Mesenchymal stem cell (in vitro differentiated cells and primary cell): ENCODE results near the gene SCN3B.
A peak's percentile ranks its signal among the peaks of the same experiment; 100 is the strongest.

Experiments
- DNase-seq: peaks from one replicate; pipeline ENCODE4 v3.0.0-alpha.2; 2013
- H2AFZ ChIP-seq: one replicate; pipeline ENCODE4 v1.6.1; 2013; ENCODE audit warnings: low read depth, mild to moderate bottlenecking, control low read depth, inconsistent platforms, low read length, moderate library complexity
- H2AK5ac ChIP-seq: 2 replicates; pipeline ENCODE4 v1.6.1; 2013; ENCODE audit warnings: low read length, moderate library complexity, mild to moderate bottlenecking, inconsistent platforms; ENCODE audit not compliant: severe bottlenecking
- H2BK120ac ChIP-seq: one replicate; pipeline ENCODE4 v1.6.1; 2013; ENCODE audit warnings: low read depth, mild to moderate bottlenecking, inconsistent platforms, low read length, moderate library complexity
- H2BK12ac ChIP-seq, 2 experiments: one replicate each; pipeline ENCODE4 v1.6.1; 2013; ENCODE audit warnings: inconsistent platforms in 2 of 2, low read length in 2 of 2, mild to moderate bottlenecking in 2 of 2, moderate library complexity in 2 of 2, control low read depth in 1 of 2
- H2BK15ac ChIP-seq: one replicate; pipeline ENCODE4 v1.6.1; 2013; ENCODE audit warnings: mild to moderate bottlenecking, low read depth, inconsistent platforms; ENCODE audit not compliant: poor library complexity, severe bottlenecking
- H2BK5ac ChIP-seq: 2 replicates; pipeline ENCODE4 v1.6.1; 2013; ENCODE audit warnings: low read depth, mild to moderate bottlenecking, low read length, control low read depth, inconsistent platforms; ENCODE audit not compliant: poor library complexity, severe bottlenecking
- H3K14ac ChIP-seq, 2 experiments: one replicate each; pipeline ENCODE4 v1.6.1; 2013; ENCODE audit warnings: inconsistent platforms in 2 of 2, low read length in 2 of 2, control low read depth in 1 of 2, mild to moderate bottlenecking in 1 of 2, moderate library complexity in 1 of 2
- H3K18ac ChIP-seq, 2 experiments: one replicate each; pipeline ENCODE4 v1.6.1; 2013; ENCODE audit warnings: inconsistent platforms in 2 of 2, low read length in 2 of 2, control low read depth in 1 of 2, low read depth in 1 of 2, mild to moderate bottlenecking in 1 of 2
- H3K23ac ChIP-seq, 2 experiments: one replicate each; pipeline ENCODE4 v1.6.1; 2013; ENCODE audit warnings: inconsistent platforms in 2 of 2, low read length in 2 of 2, mild to moderate bottlenecking in 2 of 2, moderate library complexity in 2 of 2, control low read depth in 1 of 2
- H3K27ac ChIP-seq: 2 replicates; pipeline ENCODE4 v1.5.1; 2013; ENCODE audit warnings: mild to moderate bottlenecking, moderate library complexity, low read length, control low read depth, inconsistent platforms; ENCODE audit not compliant: poor library complexity, severe bottlenecking
- H3K27me3 ChIP-seq, 2 experiments: 2 replicates each; pipeline versions ENCODE4 v1.6.1 to v1.7.0; 2013; ENCODE audit warnings: low read length in 2 of 2, mild to moderate bottlenecking in 2 of 2, moderate library complexity in 2 of 2, control low read depth in 1 of 2, inconsistent platforms in 1 of 2; ENCODE audit not compliant: control insufficient read depth in 1 of 2, insufficient read depth in 1 of 2
- H3K36me3 ChIP-seq, 2 experiments: 2 replicates each; pipeline versions ENCODE4 v1.6.1 to v1.7.0; 2013; ENCODE audit warnings: low read length in 2 of 2, control low read depth in 1 of 2, inconsistent platforms in 1 of 2, low read depth in 1 of 2, mild to moderate bottlenecking in 1 of 2; ENCODE audit not compliant: insufficient read depth in 2 of 2, control insufficient read depth in 1 of 2
- H3K4ac ChIP-seq, 2 experiments: one replicate each; pipeline ENCODE4 v1.6.1; 2013; ENCODE audit warnings: inconsistent platforms in 2 of 2, low read length in 2 of 2, mild to moderate bottlenecking in 2 of 2, moderate library complexity in 2 of 2, control low read depth in 1 of 2, low read depth in 1 of 2
- H3K4me1 ChIP-seq: 2 replicates; pipeline ENCODE4 v1.6.1; 2013; ENCODE audit warnings: low read depth, low read length, control low read depth; ENCODE audit not compliant: control insufficient read depth, insufficient read depth
- H3K4me2 ChIP-seq: 2 replicates; pipeline ENCODE4 v1.6.1; 2013; ENCODE audit warnings: low read length, mild to moderate bottlenecking, inconsistent platforms; ENCODE audit not compliant: poor library complexity, severe bottlenecking
- H3K4me3 ChIP-seq, 2 experiments: 2 replicates each; pipeline versions ENCODE4 v1.5.1 to v1.7.0; 2013; ENCODE audit warnings: low read length in 2 of 2, mild to moderate bottlenecking in 2 of 2, control low read depth in 1 of 2, low read depth in 1 of 2; ENCODE audit not compliant: insufficient read depth in 1 of 2
- H3K79me1 ChIP-seq: replicated peaks from 2 replicates; pipeline ENCODE4 v1.6.1; 2013; ENCODE audit warnings: mild to moderate bottlenecking, control low read depth, low read length, inconsistent platforms; ENCODE audit not compliant: poor library complexity, severe bottlenecking
- H3K9ac ChIP-seq: 2 replicates; pipeline ENCODE4 v1.7.0; 2013; ENCODE audit warnings: mild to moderate bottlenecking, low read length, moderate library complexity
- H3K9me3 ChIP-seq: 2 replicates; pipeline ENCODE4 v1.7.0; 2013; ENCODE audit warnings: mild to moderate bottlenecking, low read length; ENCODE audit not compliant: control insufficient read depth
- H4K8ac ChIP-seq: one replicate; pipeline ENCODE4 v1.6.1; 2013; ENCODE audit warnings: inconsistent platforms, mild to moderate bottlenecking, low read length, moderate library complexity
- H4K91ac ChIP-seq: one replicate; pipeline ENCODE4 v1.6.1; 2013; ENCODE audit warnings: mild to moderate bottlenecking, low read length, inconsistent platforms
- WGBS: methylation state at CpG from one replicate; pipeline ENCODE4 v1.1.7; 2013; ENCODE audit warnings: mixed read lengths; 5-methylcytosine and 5-hydroxymethylcytosine counted together

SCN3B gene

DNA sequence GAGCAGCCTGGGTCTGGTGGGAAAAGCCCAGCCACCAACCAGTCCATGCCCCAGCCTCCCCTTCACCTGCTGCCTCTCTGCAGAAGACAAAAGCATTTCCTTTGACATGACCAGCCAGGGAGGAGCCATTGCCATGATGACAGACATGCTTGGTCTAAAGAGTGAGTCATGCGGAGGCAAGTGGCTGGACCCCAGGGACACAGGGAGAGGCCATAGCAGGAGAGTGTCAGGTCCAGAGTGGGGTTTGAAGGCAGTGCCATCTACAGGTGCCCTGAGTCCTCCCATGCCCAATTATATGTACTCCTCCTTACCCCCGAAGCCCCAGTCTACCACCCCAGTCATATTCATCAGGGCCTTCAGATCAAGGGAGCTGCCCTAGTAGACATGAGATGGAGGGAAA, 67.4 kb downstream of the SCN3B start:
- Histone ChIP-seq H3K9me3 (no peaks in the 10 kb centered on the region), H2BK15ac (no peak overlapping the region), H3K4ac (no peak overlapping the region), H2BK120ac (no peak overlapping the region), H3K23ac (no peak overlapping the region), H4K8ac (no peak overlapping the region), H2BK12ac (no peak overlapping the region), H3K4me1 (peaks cover 26% of the 10 kb centered on the region), H3K27me3 (no peaks in the 10 kb centered on the region), H3K14ac (peak overlapping the region in 1 of 2 experiments; percentile 30), H4K91ac (no peak overlapping the region), H3K4me3 (no peak overlapping the region), H3K9ac (no peak overlapping the region), H2BK5ac (no peak overlapping the region), H3K18ac (no peak overlapping the region), H2AK5ac (no peak overlapping the region), H3K27ac (no peak overlapping the region), H3K79me1 (no peaks in the 10 kb centered on the region), H3K36me3 (peaks cover 6 to 11% of the 10 kb centered on the region in 2 experiments), H3K4me2 (no peak overlapping the region), H2AFZ (no peak overlapping the region)
- WGBS = no CpG with 5 or more reads among the region's 2 CpGs
- DNase-seq = no peak

DNA sequence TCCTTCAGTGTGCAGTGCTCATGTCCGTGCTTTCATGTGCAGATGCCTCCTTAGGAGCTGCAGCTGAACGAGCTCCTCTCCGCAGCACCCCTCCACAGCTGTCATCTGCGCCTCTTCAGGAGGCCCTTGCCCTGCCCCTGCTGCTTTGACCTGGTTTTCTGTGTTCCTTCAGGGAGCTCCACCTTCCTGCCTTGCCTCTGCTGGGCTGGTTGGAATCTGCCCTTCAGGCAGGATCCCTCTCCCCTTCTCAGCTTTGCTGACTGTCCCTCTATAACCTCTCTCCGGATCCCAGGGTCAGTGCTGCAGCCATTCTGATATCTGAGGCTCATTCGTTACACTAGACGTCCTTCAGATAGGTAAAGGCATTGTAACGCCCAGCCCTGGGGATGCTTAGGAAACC, 67.9 kb downstream of the SCN3B start:
- Histone ChIP-seq H2BK120ac (no peak overlapping the region), H3K79me1 (no peaks in the 10 kb centered on the region), H2BK5ac (no peak overlapping the region), H3K4me1 (peaks cover 26% of the 10 kb centered on the region), H3K14ac (no peak overlapping the region), H3K4ac (no peak overlapping the region), H2AK5ac (no peak overlapping the region), H4K8ac (no peak overlapping the region), H3K4me2 (no peak overlapping the region), H4K91ac (no peak overlapping the region), H3K27me3 (no peaks in the 10 kb centered on the region), H3K9ac (no peak overlapping the region), H3K36me3 (peaks cover 6 to 11% of the 10 kb centered on the region in 2 experiments), H3K27ac (no peak overlapping the region), H2BK15ac (no peak overlapping the region), H3K23ac (no peak overlapping the region), H3K4me3 (no peak overlapping the region), H3K18ac (no peak overlapping the region), H2AFZ (no peak overlapping the region), H3K9me3 (no peaks in the 10 kb centered on the region), H2BK12ac (no peak overlapping the region)
- 89% methylated on average over 8 of the region's 8 CpGs for WGBS
- DNase-seq = no peak

- Histone ChIP-seq H2AFZ (no peak overlapping the region), H4K91ac (no peak overlapping the region), H3K23ac (no peak overlapping the region), H3K36me3 (peaks cover 0 to 11% of the 10 kb centered on the region in 2 experiments), H3K4ac (no peak overlapping the region), H3K14ac (no peak overlapping the region), H3K27ac (no peak overlapping the region), H2BK15ac (no peak overlapping the region), H3K4me2 (no peak overlapping the region), H3K79me1 (no peaks in the 10 kb centered on the region), H3K4me1 (peaks cover 24% of the 10 kb centered on the region), H2BK120ac (no peak overlapping the region), H4K8ac (no peak overlapping the region), H3K18ac (no peak overlapping the region), H3K4me3 (no peak overlapping the region), H3K9ac (no peak overlapping the region), H2BK12ac (no peak overlapping the region), H3K27me3 (no peaks in the 10 kb centered on the region), H2AK5ac (no peak overlapping the region), H2BK5ac (no peak overlapping the region), H3K9me3 (no peaks in the 10 kb centered on the region)
- WGBS = 36% methylated on average over 4 of the region's 5 CpGs
- DNase-seq = no peak
These were observed 68.7 kb downstream of the SCN3B start for GRCh38 chr11:123585706-123586105.

- H3K4ac ChIP-seq = no peak overlapping the region
- no peaks in the 10 kb centered on the region for H3K27me3 ChIP-seq
- H2BK12ac ChIP-seq = no peak overlapping the region
- no peak overlapping the region for H3K27ac ChIP-seq
- H3K14ac ChIP-seq = no peak overlapping the region
- DNase-seq = no peak
- peaks cover 21% of the 10 kb centered on the region for H3K4me1 ChIP-seq
- no peak overlapping the region for H2BK5ac ChIP-seq
- H3K4me3 ChIP-seq = no peak overlapping the region
- H3K79me1 ChIP-seq = no peaks in the 10 kb centered on the region
- no peak overlapping the region for H2BK15ac ChIP-seq
- no peaks in the 10 kb centered on the region for H3K9me3 ChIP-seq
- no peak overlapping the region for H2AFZ ChIP-seq
- no peak overlapping the region for H3K9ac ChIP-seq
- peaks cover 0 to 11% of the 10 kb centered on the region in 2 experiments for H3K36me3 ChIP-seq
- no peak overlapping the region for H4K91ac ChIP-seq
- no peak overlapping the region for H3K4me2 ChIP-seq
- H3K23ac ChIP-seq = no peak overlapping the region
- no peak overlapping the region for H2BK120ac ChIP-seq
- H2AK5ac ChIP-seq = no peak overlapping the region
- 96% methylated on average over 5 of the region's 5 CpGs for WGBS
- H3K18ac ChIP-seq = no peak overlapping the region
- H4K8ac ChIP-seq = no peak overlapping the region
These were observed 69.2 kb downstream of the SCN3B start for GRCh38 chr11:123585206-123585605.
